HG03064 (cell line): ENCODE measurements around the gene TRUB2.
A peak's percentile ranks its signal among the peaks of the same experiment; 100 is the strongest.

Experiments used
- ATAC-seq: cut with Tn5 transposase; IDR thresholded peaks from one replicate; pipeline ENCODE4 v1.9.1; 2021; ENCODE audit warnings: low read depth; ENCODE audit not compliant: unreplicated experiment

The TRUB2 gene

GRCh38 chr9:128275198-128276007, 46.8 kb downstream of the TRUB2 start, which contains the start of gene GOLGA2:
Gene GOLGA2 (minus strand): TSS chr9:128276007. CDS start chr9:128275976, 31 bp downstream.
- peak; percentile 44 for ATAC-seq

DNA sequence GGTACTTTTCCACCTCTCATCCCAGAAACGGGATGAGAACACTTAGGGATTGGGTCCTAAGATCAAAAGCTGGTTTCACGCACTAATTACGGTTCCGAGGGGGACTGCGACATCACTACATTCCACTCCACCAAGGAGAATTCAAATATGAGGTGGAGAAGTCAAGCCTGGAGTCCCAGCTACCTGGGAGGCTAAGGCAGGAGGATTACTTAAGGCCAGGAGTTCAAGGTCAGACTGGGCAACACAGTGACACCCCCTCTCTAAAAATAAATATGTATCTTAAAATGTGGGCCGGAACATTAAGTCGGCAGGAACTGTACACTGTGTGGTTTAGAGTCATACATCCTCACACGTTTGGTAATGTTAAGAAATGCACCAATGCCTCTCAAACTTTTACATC, 48.0 kb downstream of the TRUB2 start:
- ATAC-seq, result no peak

DNA sequence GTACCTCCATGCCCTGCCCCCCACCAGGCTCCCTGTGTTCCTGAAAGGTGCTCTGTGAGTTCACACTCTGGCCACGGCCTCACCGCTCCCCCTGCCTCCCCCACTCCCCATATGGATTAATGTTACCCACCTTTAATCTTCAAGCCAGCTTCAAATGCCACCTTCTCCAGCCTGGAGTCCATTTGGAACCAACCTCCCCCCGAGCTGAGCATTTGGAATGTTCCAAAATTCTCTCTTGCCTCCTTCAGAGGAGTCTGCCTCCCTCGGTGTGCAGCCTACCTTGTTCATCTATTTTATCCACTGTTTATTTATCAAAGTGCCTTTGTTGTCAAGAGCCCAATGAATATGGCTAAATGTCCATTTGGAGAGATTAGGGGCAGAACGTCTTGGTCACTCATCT, 50.7 kb downstream of the TRUB2 start:
- no peak for ATAC-seq

GRCh38 chr9:128271112-128271511, 51.1 kb downstream of the TRUB2 start:
- ATAC-seq, result no peak

- no peak for ATAC-seq
Measured at GRCh38 chr9:128266868-128267590, 55.2 kb downstream of the TRUB2 start.

- no peak for ATAC-seq
Measured at GRCh38 chr9:128265348-128265847, 56.8 kb downstream of the TRUB2 start.

DNA sequence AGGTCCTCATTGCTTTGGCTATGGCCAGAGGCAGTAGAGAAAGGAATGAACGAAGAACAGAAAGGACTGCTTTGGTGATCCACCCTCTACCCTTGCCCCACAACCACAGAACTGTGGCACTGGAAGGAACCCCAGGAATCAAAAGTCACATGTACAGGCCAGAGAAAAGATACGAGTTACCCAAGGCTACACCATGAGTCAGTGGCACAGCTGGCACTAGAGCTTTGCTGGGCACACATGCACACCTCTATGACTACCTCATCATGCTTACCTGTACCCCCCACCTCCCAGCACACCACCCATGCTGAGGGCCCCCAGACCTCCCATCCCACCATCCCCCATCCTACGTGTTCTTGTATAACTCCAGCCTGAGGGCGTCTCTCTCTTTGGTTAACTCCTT, 59.6 kb downstream of the TRUB2 start:
- no peak for ATAC-seq

DNA sequence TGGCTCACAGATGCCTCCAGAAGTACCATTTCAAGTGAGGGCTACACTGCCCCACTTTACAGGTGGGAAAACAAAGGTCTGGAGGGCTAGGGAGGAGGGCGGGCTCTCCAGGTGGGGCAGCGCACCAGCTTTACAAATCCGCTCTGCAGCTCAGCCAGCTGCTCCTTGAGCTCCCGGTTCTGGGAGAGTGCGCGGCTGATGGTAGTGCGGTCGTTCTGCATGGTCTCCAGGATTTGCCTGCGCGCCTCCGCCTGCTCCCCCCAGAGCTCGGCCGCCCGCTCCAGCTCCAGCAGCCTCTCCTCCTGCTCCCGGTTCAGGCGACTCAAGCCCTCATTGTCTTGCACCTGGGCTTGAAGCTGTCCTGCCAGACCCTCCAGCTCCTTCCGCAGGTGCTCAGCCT, 61.9 kb downstream of the TRUB2 start:
- ATAC-seq, result no peak

- no peak for ATAC-seq
Measured at GRCh38 chr9:128259156-128259555, 63.1 kb downstream of the TRUB2 start.

- no peak for ATAC-seq
Measured at GRCh38 chr9:128258326-128258725, 63.9 kb downstream of the TRUB2 start.

GRCh38 chr9:128257907-128258306, 64.3 kb downstream of the TRUB2 start:
- ATAC-seq, result no peak

DNA sequence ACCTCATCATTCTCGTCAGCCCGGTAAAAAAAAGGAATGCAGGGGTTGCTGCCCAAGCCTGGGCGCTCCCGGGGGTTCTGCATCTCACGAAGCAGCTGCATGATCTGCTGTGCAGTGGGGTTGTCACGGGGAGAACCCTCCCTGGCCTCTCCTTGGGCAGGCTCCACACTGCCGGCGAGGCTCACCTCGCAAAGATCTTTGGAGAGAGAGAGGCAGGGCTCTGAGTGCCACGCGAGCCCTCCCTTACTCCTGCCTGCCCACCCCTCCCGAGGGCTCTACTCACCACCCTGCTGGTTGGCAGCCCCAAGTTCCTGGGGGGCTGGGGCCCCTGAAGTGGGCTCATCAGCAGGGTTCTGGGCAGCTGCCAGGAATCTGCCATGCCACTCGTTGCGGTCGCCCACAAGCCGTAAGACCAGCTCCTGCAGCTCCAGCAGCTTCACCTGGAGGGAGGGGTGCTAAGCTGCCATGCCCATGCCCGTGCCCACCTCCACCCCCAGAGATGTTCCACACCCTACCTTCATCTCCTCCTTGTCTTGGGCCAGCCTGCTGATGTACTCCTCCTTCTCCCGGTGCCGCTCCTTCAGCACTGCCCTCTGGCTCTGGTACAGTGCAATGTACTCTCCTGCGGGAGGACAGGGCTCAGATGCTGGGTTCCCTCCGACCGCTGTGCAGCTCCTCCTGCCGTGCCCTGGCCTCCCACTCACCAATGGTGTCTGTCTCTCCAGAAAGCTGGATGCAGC, 65.0 kb downstream of the TRUB2 start:
- ATAC-seq, result no peak
